ENCODE measurements around the gene PLCD1.

DNA sequence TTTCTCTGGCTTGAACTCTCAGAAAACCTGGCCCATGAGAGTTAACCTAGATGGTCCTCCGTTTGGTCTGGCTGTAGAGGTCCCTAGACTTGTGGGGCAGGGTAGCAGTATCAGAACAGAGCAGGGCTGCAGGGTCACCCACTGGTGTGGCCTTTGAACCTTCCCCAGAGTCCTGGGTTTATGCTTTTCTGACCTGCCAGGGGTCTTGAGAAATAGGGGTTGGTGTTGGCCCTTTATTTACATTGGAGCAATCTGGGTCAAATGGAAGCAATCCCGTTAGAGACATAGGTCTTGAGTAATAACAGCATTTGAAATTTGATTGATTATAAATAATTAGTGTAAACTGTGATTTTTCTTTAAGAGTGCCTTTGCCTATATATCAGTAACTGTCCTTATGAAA is 33.4 kb upstream of the PLCD1 start:
- TF ChIP-seq CTCF (IDR thresholded peaks at IDR 0.05) (no peak), POLR2A (IDR thresholded peaks at IDR 0.05) (no peak), POLR2AphosphoS5 (IDR thresholded peaks at IDR 0.05) (no peak)

Data from gastroesophageal sphincter (tissue), 3 donors.